Liver (tissue), 9 donors: ENCODE measurements around the gene NAV2. TPM values are rescaled to one million over a fixed set of nuclear protein-coding genes. Genes with fewer than 3 reads are reported as not detected.

Source experiments
- DNase-seq: peaks from one replicate; pipeline ENCODE4 v3.0.0-alpha.2; 2017; ENCODE audit warnings: low spot score
- H3K27ac ChIP-seq, 2 donors: one replicate each; pipeline ENCODE4 v1.7.0; 2013; ENCODE audit warnings: inconsistent platforms in 2 of 2, low read length in 2 of 2, control low read depth in 1 of 2, low read depth in 1 of 2, mild to moderate bottlenecking in 1 of 2
- H3K27me3 ChIP-seq, 4 donors: one replicate each; pipeline versions ENCODE4 v1.6.1 to v1.7.0; 2013; ENCODE audit warnings: low read length in 3 of 4, inconsistent platforms in 1 of 4, mild to moderate bottlenecking in 1 of 4, moderate library complexity in 1 of 4; ENCODE audit not compliant: control insufficient read depth in 4 of 4, insufficient read depth in 4 of 4
- H3K36me3 ChIP-seq, 4 donors: one replicate each; pipeline versions ENCODE4 v1.6.1 to v1.7.0; 2013; ENCODE audit warnings: low read length in 3 of 4, mild to moderate bottlenecking in 3 of 4, low read depth in 1 of 4, moderate library complexity in 1 of 4; ENCODE audit not compliant: control insufficient read depth in 4 of 4, insufficient read depth in 3 of 4
- H3K4me1 ChIP-seq, 4 donors: one replicate each; pipeline versions ENCODE4 v1.6.1 to v1.7.0; 2013; ENCODE audit warnings: low read length in 3 of 4, mild to moderate bottlenecking in 3 of 4, moderate library complexity in 1 of 4; ENCODE audit not compliant: control insufficient read depth in 4 of 4, insufficient read depth in 4 of 4
- H3K4me3 ChIP-seq, 3 donors: one replicate each; pipeline versions ENCODE4 v1.6.1 to v1.7.0; 2013; ENCODE audit warnings: low read length in 3 of 3, control low read depth in 1 of 3, low read depth in 1 of 3, mild to moderate bottlenecking in 1 of 3
- H3K9ac ChIP-seq, 2 donors: one replicate each; pipeline ENCODE4 v1.7.0; 2013; ENCODE audit warnings: low read length in 2 of 2, mild to moderate bottlenecking in 2 of 2, moderate library complexity in 2 of 2, control low read depth in 1 of 2, low read depth in 1 of 2
- H3K9me3 ChIP-seq, 4 donors: one replicate each; pipeline versions ENCODE4 v1.6.1 to v1.7.0; 2013; ENCODE audit warnings: low read length in 3 of 4; ENCODE audit not compliant: control insufficient read depth in 4 of 4
- EGR1 ChIP-seq, 2 donors: IDR thresholded peaks; 2 replicates each; pipeline ENCODE4 v1.6.1; 2016 to 2018; ENCODE audit warnings: antibody characterized with exemption in 2 of 2, low read depth in 2 of 2
- FOXA1 ChIP-seq: IDR thresholded peaks from 2 replicates; pipeline ENCODE4 v1.6.1; 2016; ENCODE audit warnings: antibody characterized with exemption
- FOXA2 ChIP-seq: IDR thresholded peaks from 2 replicates; pipeline ENCODE4 v1.6.1; 2016; ENCODE audit warnings: antibody characterized with exemption
- GABPA ChIP-seq, 2 donors: IDR thresholded peaks in 1 of 2; conservative IDR thresholded peaks in 1 of 2; 2 replicates each; pipeline ENCODE4 v1.6.1; 2016; ENCODE audit warnings: antibody characterized with exemption in 2 of 2, mild to moderate bottlenecking in 1 of 2, moderate library complexity in 1 of 2
- HNF4A ChIP-seq, 2 donors: conservative IDR thresholded peaks; 2 replicates each; pipeline ENCODE4 v1.6.1; 2016; ENCODE audit warnings: antibody characterized with exemption in 2 of 2, mild to moderate bottlenecking in 2 of 2
- HNF4G ChIP-seq: IDR thresholded peaks from 2 replicates; pipeline ENCODE4 v1.6.1; 2016; ENCODE audit warnings: antibody characterized with exemption
- JUND ChIP-seq, 2 donors: IDR thresholded peaks; 2 replicates each; pipeline ENCODE4 v1.6.1; 2016; ENCODE audit warnings: antibody characterized with exemption in 2 of 2
- NR2F2 ChIP-seq: IDR thresholded peaks from 2 replicates; pipeline ENCODE4 v1.6.1; 2016; ENCODE audit warnings: antibody characterized with exemption
- RAD21 ChIP-seq, 2 donors: IDR thresholded peaks; 2 replicates each; pipeline ENCODE4 v1.6.1; 2016; ENCODE audit warnings: antibody characterized with exemption in 2 of 2, mild to moderate bottlenecking in 2 of 2
- RXRA ChIP-seq, 2 donors: IDR thresholded peaks; 2 replicates each; pipeline ENCODE4 v1.6.1; 2017 to 2018; ENCODE audit warnings: antibody characterized with exemption in 2 of 2, mild to moderate bottlenecking in 1 of 2
- SP1 ChIP-seq: IDR thresholded peaks from 2 replicates; pipeline ENCODE4 v1.6.1; 2018; ENCODE audit warnings: antibody characterized with exemption, mild to moderate bottlenecking
- TAF1 ChIP-seq: conservative IDR thresholded peaks from 2 replicates; pipeline ENCODE4 v1.6.1; 2016; ENCODE audit warnings: antibody characterized with exemption, mild to moderate bottlenecking
- YY1 ChIP-seq: IDR thresholded peaks from 2 replicates; pipeline ENCODE4 v1.6.1; 2016; ENCODE audit warnings: antibody characterized with exemption, mild to moderate bottlenecking
- polyA plus RNA-seq, 2 donors: library from polyadenylated mRNA; stranded (reverse) in 1 of 2; unstranded in 1 of 2; fragments of 200-250 nt in 1 of 2; fragments of >200 nt in 1 of 2; fragmentation: Nextera tagmentation in 1 of 2; extraction: Ambion mirVana in 1 of 2; gene quantifications; one replicate each; pipeline versions ENCODE4 v1.2.1 to v1.2.3, GENCODE V29; 2013 to 2015
- total RNA-seq, 2 donors: library from RNA; depleted of rRNA; stranded (reverse); fragments of >200 nt; gene quantifications; one replicate each; pipeline ENCODE4 v1.2.3, GENCODE V29; 2014
- TF ChIP-seq, protein P1 (sequence below): IDR thresholded peaks from 2 replicates; pipeline ENCODE4 v1.6.1; 2016; ENCODE audit warnings: antibody characterized with exemption, mild to moderate bottlenecking
- TF ChIP-seq, protein P2 (sequence below): IDR thresholded peaks from 2 replicates; pipeline ENCODE4 v1.6.1; 2016; ENCODE audit warnings: antibody characterized with exemption
- TF ChIP-seq, protein P3 (sequence below): fragments of 150-350 bp; IDR thresholded peaks from 2 replicates; pipeline ENCODE4 v1.5.1; 2017; ENCODE audit warnings: improper control_type of control experiment, low read depth, low read length; ENCODE audit not compliant: missing input control
- TF ChIP-seq, protein P4 (sequence below): IDR thresholded peaks from 2 replicates; pipeline ENCODE4 v1.6.1; 2016; ENCODE audit warnings: antibody characterized with exemption
- TF ChIP-seq, protein P5 (sequence below): IDR thresholded peaks from 2 replicates; pipeline ENCODE4 v1.6.1; 2016; ENCODE audit warnings: antibody characterized with exemption
- donor health status: healthy.
- donor health status: healthy.
- donor health status: healthy.
- donor health status: healthy.
- donor health status: healthy.

Gene NAV2
- total and polyA plus RNA-seq, 4 donors, result 6.3 to 20.5 (median 11.6) TPM

DNA sequence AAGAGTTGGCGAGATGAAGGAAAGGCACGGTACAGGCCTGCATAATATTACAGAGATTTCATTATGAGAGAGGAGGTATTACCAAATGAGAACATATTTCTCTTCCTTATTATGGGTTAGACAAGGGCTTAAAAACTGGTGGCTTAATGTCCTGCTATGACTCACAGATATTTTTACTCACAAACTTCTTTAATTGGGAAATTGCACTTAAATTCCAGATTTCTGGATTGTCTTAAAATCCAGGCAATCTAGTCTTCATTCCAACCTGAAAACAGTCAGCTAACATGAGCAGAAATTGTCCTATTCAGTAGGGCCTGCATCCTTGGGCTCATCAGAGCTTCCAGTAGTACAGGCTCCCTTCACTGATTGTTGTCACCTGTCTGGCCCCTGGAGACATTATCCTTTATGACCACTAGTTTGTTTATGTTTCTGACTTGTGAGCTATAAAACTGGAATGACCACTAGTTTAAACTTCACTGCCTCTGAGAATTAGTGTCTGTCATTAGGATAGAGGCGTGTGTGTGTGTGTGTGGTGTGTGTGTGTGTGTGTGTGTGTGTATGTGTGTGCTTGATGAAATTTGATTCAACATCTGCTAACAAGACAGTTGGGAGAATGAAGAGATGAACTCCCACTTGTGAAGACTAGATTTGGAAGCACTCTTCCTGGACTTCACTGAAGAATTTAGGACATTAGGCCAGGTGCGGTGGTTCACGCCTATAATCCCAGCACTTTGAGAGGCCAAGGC is 422.5 kb downstream of the NAV2 start (continued):
- TF ChIP-seq, protein P1, sequence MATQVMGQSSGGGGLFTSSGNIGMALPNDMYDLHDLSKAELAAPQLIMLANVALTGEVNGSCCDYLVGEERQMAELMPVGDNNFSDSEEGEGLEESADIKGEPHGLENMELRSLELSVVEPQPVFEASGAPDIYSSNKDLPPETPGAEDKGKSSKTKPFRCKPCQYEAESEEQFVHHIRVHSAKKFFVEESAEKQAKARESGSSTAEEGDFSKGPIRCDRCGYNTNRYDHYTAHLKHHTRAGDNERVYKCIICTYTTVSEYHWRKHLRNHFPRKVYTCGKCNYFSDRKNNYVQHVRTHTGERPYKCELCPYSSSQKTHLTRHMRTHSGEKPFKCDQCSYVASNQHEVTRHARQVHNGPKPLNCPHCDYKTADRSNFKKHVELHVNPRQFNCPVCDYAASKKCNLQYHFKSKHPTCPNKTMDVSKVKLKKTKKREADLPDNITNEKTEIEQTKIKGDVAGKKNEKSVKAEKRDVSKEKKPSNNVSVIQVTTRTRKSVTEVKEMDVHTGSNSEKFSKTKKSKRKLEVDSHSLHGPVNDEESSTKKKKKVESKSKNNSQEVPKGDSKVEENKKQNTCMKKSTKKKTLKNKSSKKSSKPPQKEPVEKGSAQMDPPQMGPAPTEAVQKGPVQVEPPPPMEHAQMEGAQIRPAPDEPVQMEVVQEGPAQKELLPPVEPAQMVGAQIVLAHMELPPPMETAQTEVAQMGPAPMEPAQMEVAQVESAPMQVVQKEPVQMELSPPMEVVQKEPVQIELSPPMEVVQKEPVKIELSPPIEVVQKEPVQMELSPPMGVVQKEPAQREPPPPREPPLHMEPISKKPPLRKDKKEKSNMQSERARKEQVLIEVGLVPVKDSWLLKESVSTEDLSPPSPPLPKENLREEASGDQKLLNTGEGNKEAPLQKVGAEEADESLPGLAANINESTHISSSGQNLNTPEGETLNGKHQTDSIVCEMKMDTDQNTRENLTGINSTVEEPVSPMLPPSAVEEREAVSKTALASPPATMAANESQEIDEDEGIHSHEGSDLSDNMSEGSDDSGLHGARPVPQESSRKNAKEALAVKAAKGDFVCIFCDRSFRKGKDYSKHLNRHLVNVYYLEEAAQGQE, result no peak
- no peak for TF ChIP-seq JUND (IDR thresholded peaks at IDR 0.05)
- no peak for TF ChIP-seq TAF1
- no peak for TF ChIP-seq GABPA (IDR thresholded peaks at IDR 0.05 in 1 of 2, conservative IDR thresholded peaks at IDR 0.05 in 1 of 2)

DNA sequence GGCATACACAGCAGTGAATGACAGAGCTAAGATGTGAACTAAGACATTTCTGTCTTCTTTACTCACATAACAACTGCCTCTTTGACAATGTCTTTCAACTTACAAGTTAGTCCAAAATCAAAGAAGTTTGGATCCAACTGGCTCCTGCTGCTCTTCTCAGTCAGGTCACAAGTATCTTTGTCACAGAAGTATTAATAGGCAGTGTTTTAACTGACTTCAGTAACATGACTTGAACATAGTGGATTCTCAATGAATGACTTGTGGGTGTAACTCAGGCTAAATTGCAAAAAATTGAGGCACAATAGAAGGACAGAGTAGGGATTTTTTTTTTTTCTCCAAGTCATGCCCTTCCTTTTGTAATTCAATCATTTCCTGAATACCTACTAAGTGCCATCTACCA is 425.0 kb downstream of the NAV2 start:
- Histone ChIP-seq H3K9ac (no peak overlapping the region), H3K27ac (no peak overlapping the region), H3K27me3 (no peaks in the 10 kb centered on the region), H3K4me3 (no peak overlapping the region), H3K36me3 (no peaks in the 10 kb centered on the region), H3K9me3 (no peaks in the 10 kb centered on the region), H3K4me1 (peaks cover 0 to under 1% (median 0%) of the 10 kb centered on the region in 4 donors)
- no peak for DNase-seq
- TF ChIP-seq NR2F2, result no peak
- TF ChIP-seq, protein P2, sequence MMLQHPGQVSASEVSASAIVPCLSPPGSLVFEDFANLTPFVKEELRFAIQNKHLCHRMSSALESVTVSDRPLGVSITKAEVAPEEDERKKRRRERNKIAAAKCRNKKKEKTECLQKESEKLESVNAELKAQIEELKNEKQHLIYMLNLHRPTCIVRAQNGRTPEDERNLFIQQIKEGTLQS, result no peak
- no peak for TF ChIP-seq HNF4A (conservative IDR thresholded peaks at IDR 0.05)
- TF ChIP-seq, protein P3, sequence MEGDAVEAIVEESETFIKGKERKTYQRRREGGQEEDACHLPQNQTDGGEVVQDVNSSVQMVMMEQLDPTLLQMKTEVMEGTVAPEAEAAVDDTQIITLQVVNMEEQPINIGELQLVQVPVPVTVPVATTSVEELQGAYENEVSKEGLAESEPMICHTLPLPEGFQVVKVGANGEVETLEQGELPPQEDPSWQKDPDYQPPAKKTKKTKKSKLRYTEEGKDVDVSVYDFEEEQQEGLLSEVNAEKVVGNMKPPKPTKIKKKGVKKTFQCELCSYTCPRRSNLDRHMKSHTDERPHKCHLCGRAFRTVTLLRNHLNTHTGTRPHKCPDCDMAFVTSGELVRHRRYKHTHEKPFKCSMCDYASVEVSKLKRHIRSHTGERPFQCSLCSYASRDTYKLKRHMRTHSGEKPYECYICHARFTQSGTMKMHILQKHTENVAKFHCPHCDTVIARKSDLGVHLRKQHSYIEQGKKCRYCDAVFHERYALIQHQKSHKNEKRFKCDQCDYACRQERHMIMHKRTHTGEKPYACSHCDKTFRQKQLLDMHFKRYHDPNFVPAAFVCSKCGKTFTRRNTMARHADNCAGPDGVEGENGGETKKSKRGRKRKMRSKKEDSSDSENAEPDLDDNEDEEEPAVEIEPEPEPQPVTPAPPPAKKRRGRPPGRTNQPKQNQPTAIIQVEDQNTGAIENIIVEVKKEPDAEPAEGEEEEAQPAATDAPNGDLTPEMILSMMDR, result no peak
- no peak for TF ChIP-seq FOXA1
- TF ChIP-seq, protein P1, result no peak
- TF ChIP-seq, protein P4, sequence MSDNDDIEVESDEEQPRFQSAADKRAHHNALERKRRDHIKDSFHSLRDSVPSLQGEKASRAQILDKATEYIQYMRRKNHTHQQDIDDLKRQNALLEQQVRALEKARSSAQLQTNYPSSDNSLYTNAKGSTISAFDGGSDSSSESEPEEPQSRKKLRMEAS, result no peak
- TF ChIP-seq SP1, result no peak
- no peak for TF ChIP-seq FOXA2
- TF ChIP-seq JUND (IDR thresholded peaks at IDR 0.05), result no peak
- no peak for TF ChIP-seq HNF4G
- TF ChIP-seq GABPA (IDR thresholded peaks at IDR 0.05 in 1 of 2, conservative IDR thresholded peaks at IDR 0.05 in 1 of 2), result no peak
- no peak for TF ChIP-seq RAD21 (IDR thresholded peaks at IDR 0.05)
- TF ChIP-seq YY1, result no peak
- TF ChIP-seq, protein P5, sequence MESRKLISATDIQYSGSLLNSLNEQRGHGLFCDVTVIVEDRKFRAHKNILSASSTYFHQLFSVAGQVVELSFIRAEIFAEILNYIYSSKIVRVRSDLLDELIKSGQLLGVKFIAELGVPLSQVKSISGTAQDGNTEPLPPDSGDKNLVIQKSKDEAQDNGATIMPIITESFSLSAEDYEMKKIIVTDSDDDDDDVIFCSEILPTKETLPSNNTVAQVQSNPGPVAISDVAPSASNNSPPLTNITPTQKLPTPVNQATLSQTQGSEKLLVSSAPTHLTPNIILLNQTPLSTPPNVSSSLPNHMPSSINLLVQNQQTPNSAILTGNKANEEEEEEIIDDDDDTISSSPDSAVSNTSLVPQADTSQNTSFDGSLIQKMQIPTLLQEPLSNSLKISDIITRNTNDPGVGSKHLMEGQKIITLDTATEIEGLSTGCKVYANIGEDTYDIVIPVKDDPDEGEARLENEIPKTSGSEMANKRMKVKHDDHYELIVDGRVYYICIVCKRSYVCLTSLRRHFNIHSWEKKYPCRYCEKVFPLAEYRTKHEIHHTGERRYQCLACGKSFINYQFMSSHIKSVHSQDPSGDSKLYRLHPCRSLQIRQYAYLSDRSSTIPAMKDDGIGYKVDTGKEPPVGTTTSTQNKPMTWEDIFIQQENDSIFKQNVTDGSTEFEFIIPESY, result no peak
- no peak for TF ChIP-seq EGR1 (IDR thresholded peaks at IDR 0.05; ENCODE audit: low read depth in 2 of 2)
- no peak for TF ChIP-seq TAF1
- TF ChIP-seq RXRA (IDR thresholded peaks at IDR 0.05), result no peak
